Subcutaneous abdominal adipose tissue (tissue), 5 donors: Measurements from ENCODE around the gene PBX3.
A peak's percentile ranks its signal among the peaks of the same experiment; 100 is the strongest.

Experiments used
- H3K27ac ChIP-seq: one replicate; pipeline ENCODE4 v1.7.0; 2013; ENCODE audit warnings: low read depth, mild to moderate bottlenecking, inconsistent platforms, low read length, moderate library complexity
- H3K27me3 ChIP-seq, 5 donors: one replicate each; pipeline ENCODE4 v1.7.0; 2013; ENCODE audit warnings: low read length in 5 of 5, inconsistent platforms in 1 of 5; ENCODE audit not compliant: control insufficient read depth in 5 of 5, insufficient read depth in 4 of 5
- H3K36me3 ChIP-seq, 5 donors: one replicate each; pipeline ENCODE4 v1.7.0; 2013; ENCODE audit warnings: low read length in 5 of 5; ENCODE audit not compliant: control insufficient read depth in 5 of 5, insufficient read depth in 5 of 5
- H3K4me1 ChIP-seq, 5 donors: one replicate each; pipeline ENCODE4 v1.7.0; 2013; ENCODE audit warnings: low read length in 5 of 5, mild to moderate bottlenecking in 3 of 5, moderate library complexity in 1 of 5; ENCODE audit not compliant: control insufficient read depth in 5 of 5, insufficient read depth in 5 of 5
- H3K4me3 ChIP-seq, 5 donors: one replicate each; pipeline ENCODE4 v1.7.0; 2013; ENCODE audit warnings: low read length in 5 of 5, low read depth in 1 of 5
- H3K9ac ChIP-seq, 5 donors: one replicate each; pipeline ENCODE4 v1.7.0; 2013; ENCODE audit warnings: low read length in 5 of 5, mild to moderate bottlenecking in 4 of 5, moderate library complexity in 3 of 5
- H3K9me3 ChIP-seq, 5 donors: one replicate each; pipeline ENCODE4 v1.7.0; 2013; ENCODE audit warnings: low read length in 5 of 5; ENCODE audit not compliant: control insufficient read depth in 5 of 5
- donor health status: healthy.
- donor health status: healthy.
- donor health status: healthy.
- donor health status: healthy.
- donor health status: healthy.

Gene PBX3

GRCh38 chr9:125747053-125747764 lies at the start of gene PBX3:
PBX3 (plus strand) TSS chr9:125747373.
- Histone ChIP-seq H3K27ac (peak within 1 kb of the TSS; percentile 75), H3K9ac (peak within 1 kb of the TSS; percentile 71 to 88 (median 77)), H3K4me3 (peak within 1 kb of the TSS; percentile 74 to 92 (median 84)), H3K27me3 (no peaks in the 10 kb centered on the region), H3K9me3 (no peaks in the 10 kb centered on the region), H3K36me3 (no peaks in the 10 kb centered on the region), H3K4me1 (peaks cover 3 to 41% (median 27%) of the 10 kb centered on the region in 5 donors)

GRCh38 chr9:125699870-125700269 lies 47.3 kb upstream of the PBX3 start:
- Histone ChIP-seq H3K9ac (no peak overlapping the region), H3K4me1 (peaks cover 0 to 8% (median 0%) of the 10 kb centered on the region in 5 donors), H3K36me3 (peaks cover 0 to 5% (median 0%) of the 10 kb centered on the region in 5 donors)

GRCh38 chr9:125700791-125701190 lies 46.4 kb upstream of the PBX3 start:
- no peaks in the 10 kb centered on the region for H3K27me3 ChIP-seq
- no peak overlapping the region for H3K9ac ChIP-seq
- H3K27ac ChIP-seq = no peak overlapping the region
- peaks cover 0 to 5% (median 3%) of the 10 kb centered on the region in 5 donors for H3K4me1 ChIP-seq
- no peak overlapping the region for H3K4me3 ChIP-seq
- H3K36me3 ChIP-seq = peaks cover 0 to 5% (median 0%) of the 10 kb centered on the region in 5 donors
- H3K9me3 ChIP-seq = no peaks in the 10 kb centered on the region

More at GRCh38 chr9:125699870-125700269, 47.3 kb upstream of the PBX3 start:
- Histone ChIP-seq H3K4me3 (no peak overlapping the region), H3K27me3 (no peaks in the 10 kb centered on the region), H3K9me3 (no peaks in the 10 kb centered on the region), H3K27ac (no peak overlapping the region)

GRCh38 chr9:125701351-125701750 lies 45.8 kb upstream of the PBX3 start:
- no peak overlapping the region for H3K9ac ChIP-seq
- H3K27ac ChIP-seq = no peak overlapping the region
- H3K36me3 ChIP-seq = peaks cover 0 to 5% (median 0%) of the 10 kb centered on the region in 5 donors
- no peaks in the 10 kb centered on the region for H3K27me3 ChIP-seq
- peaks cover 0 to 11% (median 9%) of the 10 kb centered on the region in 5 donors for H3K4me1 ChIP-seq
- no peak overlapping the region for H3K4me3 ChIP-seq
- H3K9me3 ChIP-seq = no peaks in the 10 kb centered on the region

GRCh38 chr9:125703662-125704061 lies 43.5 kb upstream of the PBX3 start:
- H3K36me3 ChIP-seq = peaks cover 0 to 5% (median 0%) of the 10 kb centered on the region in 5 donors
- H3K4me1 ChIP-seq = peaks cover 4 to 20% (median 18%) of the 10 kb centered on the region in 5 donors
- no peak overlapping the region for H3K9ac ChIP-seq
- no peaks in the 10 kb centered on the region for H3K27me3 ChIP-seq
- no peak overlapping the region for H3K4me3 ChIP-seq
- H3K9me3 ChIP-seq = no peaks in the 10 kb centered on the region
- H3K27ac ChIP-seq = no peak overlapping the region

- Histone ChIP-seq H3K9me3 (no peaks in the 10 kb centered on the region), H3K36me3 (peaks cover 0 to 5% (median 0%) of the 10 kb centered on the region in 5 donors), H3K27ac (no peak overlapping the region), H3K4me1 (peaks cover 4 to 20% (median 18%) of the 10 kb centered on the region in 5 donors), H3K9ac (peak overlapping the region in 4 of 5 donors; percentile 89 to 98 (median 94)), H3K27me3 (no peaks in the 10 kb centered on the region), H3K4me3 (peak overlapping the region; percentile 84 to 94 (median 86))
These were observed 41.3 kb upstream of the PBX3 start for GRCh38 chr9:125705893-125706292.

GRCh38 chr9:125706651-125707471 lies 40.3 kb upstream of the PBX3 start, which contains the start of gene MAPKAP1:
MAPKAP1 (minus strand) TSS chr9:125707208; CDS start chr9:125672574, 34,634 bp downstream.
- no peaks in the 10 kb centered on the region for H3K27me3 ChIP-seq
- H3K9ac ChIP-seq = peak within 1 kb of the TSS; percentile 75 to 98 (median 93)
- H3K36me3 ChIP-seq = peaks cover 0 to 5% (median 0%) of the 10 kb centered on the region in 5 donors
- peak within 1 kb of the TSS; percentile 84 to 94 (median 86) for H3K4me3 ChIP-seq
- peaks cover 4 to 20% (median 18%) of the 10 kb centered on the region in 5 donors for H3K4me1 ChIP-seq
- peak within 1 kb of the TSS; percentile 54 for H3K27ac ChIP-seq
- no peaks in the 10 kb centered on the region for H3K9me3 ChIP-seq

- Histone ChIP-seq H3K9me3 (no peaks in the 10 kb centered on the region), H3K27me3 (no peaks in the 10 kb centered on the region), H3K36me3 (peaks cover 0 to 5% (median 0%) of the 10 kb centered on the region in 5 donors), H3K4me1 (peaks cover 4 to 20% (median 18%) of the 10 kb centered on the region in 5 donors), H3K9ac (peak overlapping the region; percentile 66 to 98 (median 89)), H3K4me3 (peak overlapping the region; percentile 73 to 89 (median 86)), H3K27ac (peak overlapping the region; percentile 54)
These were observed 39.7 kb upstream of the PBX3 start for GRCh38 chr9:125707472-125707804.

- no peaks in the 10 kb centered on the region for H3K36me3 ChIP-seq
- peaks cover 0 to 3% (median 0%) of the 10 kb centered on the region in 5 donors for H3K27me3 ChIP-seq
- H3K4me1 ChIP-seq = no peaks in the 10 kb centered on the region
- H3K9me3 ChIP-seq = no peaks in the 10 kb centered on the region
- no peak overlapping the region for H3K27ac ChIP-seq
- no peak overlapping the region for H3K9ac ChIP-seq
- H3K4me3 ChIP-seq = no peak overlapping the region
These were observed 20.6 kb upstream of the PBX3 start for GRCh38 chr9:125726456-125727132.
